GM18951 (cell line): ENCODE results near the gene SOX18.
"Not testable (repeated sequence)": the region's sequence is repeated elsewhere in the genome, so short reads cannot be mapped to it uniquely, and the experiment has no call there.

Source experiments
- POLR2A ChIP-seq: IDR thresholded peaks from 4 replicates; pipeline ENCODE4 v1.6.1; 2011; ENCODE audit warnings: mild to moderate bottlenecking; ENCODE audit not compliant: insufficient read length, insufficient read depth; ENCODE audit errors: extremely low read depth
- in situ Hi-C: fragments of 300-500 bp; cut with MboI; formaldehyde crosslinking; loops from one replicate; pipeline ENCODE4 v1.12.0; 2022; ENCODE audit warnings: low sequenced_read_pairs, mixed read lengths, inconsistent platforms; ENCODE audit not compliant: unreplicated experiment

Gene SOX18

GRCh38 chr20:64049060-64049877 lies at the start of gene SOX18:
SOX18 (minus strand) TSS chr20:64049639; CDS start chr20:64049516, 123 bp downstream.
- in situ Hi-C loops: no loop called here
- no peak for TF ChIP-seq POLR2A

GRCh38 chr20:64098471-64099013 lies 49.1 kb upstream of the SOX18 start:
- TF ChIP-seq POLR2A: no peak
- in situ Hi-C loops: no loop called here

GRCh38 chr20:64096535-64096934 lies 47.1 kb upstream of the SOX18 start:
- in situ Hi-C loops: no loop called here
- TF ChIP-seq POLR2A: no peak

DNA sequence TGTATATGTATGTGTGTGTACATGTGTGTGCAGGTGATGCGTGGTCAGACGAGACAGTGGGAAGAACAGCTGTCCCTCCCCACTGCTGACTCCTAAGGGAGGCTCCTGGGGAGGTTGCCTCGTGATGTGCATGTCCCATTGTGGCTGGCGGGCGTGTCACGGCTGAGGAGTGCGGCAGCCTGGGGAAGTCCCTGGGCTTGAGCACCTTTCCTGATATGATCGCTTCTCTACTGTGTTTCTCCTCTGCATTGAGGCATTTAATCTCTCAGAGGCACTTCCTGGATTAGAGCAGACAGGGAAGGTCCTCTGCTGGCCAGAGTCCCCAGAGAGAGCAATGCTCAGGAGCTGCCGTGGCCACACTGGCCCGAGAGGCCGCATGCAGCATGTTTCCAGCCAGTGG lies 46.5 kb upstream of the SOX18 start:
- no peak for TF ChIP-seq POLR2A
- in situ Hi-C loops: no loop called here

GRCh38 chr20:64095455-64095854 lies 46.0 kb upstream of the SOX18 start:
- no peak for TF ChIP-seq POLR2A

GRCh38 chr20:64093013-64093503 lies 43.6 kb upstream of the SOX18 start:
- TF ChIP-seq POLR2A: no peak
- in situ Hi-C loops: no loop called here

More at GRCh38 chr20:64095455-64095854, 46.0 kb upstream of the SOX18 start:
- in situ Hi-C loops: no loop called here

- no peak for TF ChIP-seq POLR2A
- in situ Hi-C loops: no loop called here
These were observed 43.0 kb upstream of the SOX18 start for GRCh38 chr20:64092258-64093012.

DNA sequence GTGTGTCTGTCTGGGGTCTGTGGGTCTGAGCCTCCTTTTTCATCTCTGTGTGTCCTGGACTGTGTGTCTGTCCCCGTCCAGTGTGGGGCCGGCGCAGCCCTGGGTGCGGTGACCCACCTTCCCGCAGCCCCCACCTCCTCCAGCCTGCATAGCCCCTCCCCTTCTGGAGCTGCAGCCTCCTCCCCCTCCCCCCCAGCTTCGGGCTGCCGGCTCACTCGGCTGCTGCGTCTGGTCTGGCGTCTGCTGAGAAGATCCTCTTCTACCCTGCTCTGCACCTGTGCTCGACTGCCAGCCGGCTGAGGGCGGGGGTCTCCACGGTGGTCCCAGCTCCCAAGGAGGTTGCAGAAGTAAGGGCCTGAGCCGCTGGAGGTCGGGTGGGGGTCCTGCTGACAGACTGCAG lies 42.3 kb upstream of the SOX18 start:
- in situ Hi-C loops: no loop called here
- no peak for TF ChIP-seq POLR2A

GRCh38 chr20:64091340-64091739 lies 41.9 kb upstream of the SOX18 start:
- TF ChIP-seq POLR2A: no peak
- in situ Hi-C loops: no loop called here

DNA sequence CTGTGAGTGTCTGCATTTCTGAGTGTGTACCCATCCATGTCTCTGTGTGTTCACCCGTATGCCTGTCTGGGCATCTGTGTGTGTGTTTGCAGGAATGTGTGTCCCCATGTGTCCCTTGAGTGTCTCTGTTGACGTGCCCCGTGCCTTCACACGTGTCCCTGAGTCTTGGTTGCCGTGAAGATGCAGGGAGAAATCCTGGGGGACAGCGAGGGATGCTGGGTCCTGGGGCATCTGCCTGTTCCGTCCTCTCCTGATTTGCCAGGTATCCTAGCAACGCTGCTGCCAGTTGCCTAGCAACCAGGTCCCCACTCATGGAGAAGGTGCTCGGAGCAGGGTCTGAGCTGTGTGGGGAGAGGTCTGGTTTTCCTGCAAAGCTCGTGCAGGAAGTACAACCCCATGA lies 40.7 kb upstream of the SOX18 start:
- in situ Hi-C loops: no loop called here

GRCh38 chr20:64088586-64088985 lies 39.1 kb upstream of the SOX18 start:
- in situ Hi-C loops: not testable (repeated sequence)

More for the DNA sequence above, 40.7 kb upstream of the SOX18 start:
- no peak for TF ChIP-seq POLR2A

- in situ Hi-C loops: not testable (repeated sequence)
These were observed 37.9 kb upstream of the SOX18 start for GRCh38 chr20:64087226-64087825.

- in situ Hi-C loops: no loop called here
- no peak for TF ChIP-seq POLR2A
These were observed 37.4 kb upstream of the SOX18 start for GRCh38 chr20:64086801-64087200.
